IPS-NIHi11 (cell line): ENCODE measurements around the gene SPNS3.

Source experiments
- DNase-seq: peaks from one replicate; pipeline ENCODE4 v3.0.0; 2012; ENCODE audit warnings: mixed read lengths, low spot score

The SPNS3 gene

GRCh38 chr17:4488989-4489595, 55.4 kb downstream of the SPNS3 start:
- peak; percentile 54 for DNase-seq

DNA sequence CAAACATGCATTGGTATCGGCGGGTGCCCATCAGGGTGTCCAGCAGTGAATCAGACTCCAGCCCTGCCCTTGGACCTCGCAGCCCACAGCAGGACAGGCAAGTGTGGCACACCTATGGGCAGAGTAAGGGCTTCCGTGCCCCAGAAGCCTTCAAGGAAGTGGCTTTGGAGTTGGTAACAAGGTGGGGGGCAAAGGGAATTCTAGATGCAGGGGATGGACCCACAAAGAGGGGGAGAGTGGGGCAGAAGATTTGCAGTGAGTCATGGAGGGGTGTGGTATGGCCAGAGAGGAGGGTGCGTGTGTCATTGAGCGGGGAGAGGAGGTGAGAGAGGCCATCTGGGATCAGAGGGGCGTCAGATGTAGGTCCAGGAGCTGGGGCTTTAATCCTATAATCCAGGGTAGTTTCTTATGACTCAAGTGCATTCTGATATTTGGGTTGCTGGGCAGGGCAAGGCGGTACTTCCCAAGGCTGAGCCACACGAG, 56.4 kb downstream of the SPNS3 start:
- no peak for DNase-seq

DNA sequence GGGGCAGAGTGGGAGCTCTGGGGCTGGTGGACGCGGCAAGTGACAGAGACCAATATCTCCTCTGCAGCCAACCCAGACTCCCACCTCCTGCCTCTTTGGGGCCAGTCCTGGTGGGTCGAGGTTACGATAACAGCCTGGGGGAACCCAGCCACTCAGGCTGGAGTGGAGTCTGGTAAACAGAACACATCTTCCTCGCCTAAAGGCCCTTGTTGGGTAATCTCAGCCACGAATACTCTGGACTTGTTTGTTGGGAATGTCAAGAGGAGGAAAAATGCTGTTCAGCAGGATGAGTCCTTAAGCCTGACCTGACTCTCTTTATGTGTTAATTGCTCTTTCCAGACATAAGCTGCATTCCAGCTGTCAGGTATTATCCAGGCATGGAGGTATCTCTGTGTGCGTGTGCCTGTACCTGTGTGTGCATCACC, 56.9 kb downstream of the SPNS3 start:
- DNase-seq, result no peak

- peak; percentile 92 for DNase-seq
Measured at GRCh38 chr17:4492721-4493561, 59.2 kb downstream of the SPNS3 start.

GRCh38 chr17:4497101-4497824, 63.5 kb downstream of the SPNS3 start:
- DNase-seq, result no peak

DNA sequence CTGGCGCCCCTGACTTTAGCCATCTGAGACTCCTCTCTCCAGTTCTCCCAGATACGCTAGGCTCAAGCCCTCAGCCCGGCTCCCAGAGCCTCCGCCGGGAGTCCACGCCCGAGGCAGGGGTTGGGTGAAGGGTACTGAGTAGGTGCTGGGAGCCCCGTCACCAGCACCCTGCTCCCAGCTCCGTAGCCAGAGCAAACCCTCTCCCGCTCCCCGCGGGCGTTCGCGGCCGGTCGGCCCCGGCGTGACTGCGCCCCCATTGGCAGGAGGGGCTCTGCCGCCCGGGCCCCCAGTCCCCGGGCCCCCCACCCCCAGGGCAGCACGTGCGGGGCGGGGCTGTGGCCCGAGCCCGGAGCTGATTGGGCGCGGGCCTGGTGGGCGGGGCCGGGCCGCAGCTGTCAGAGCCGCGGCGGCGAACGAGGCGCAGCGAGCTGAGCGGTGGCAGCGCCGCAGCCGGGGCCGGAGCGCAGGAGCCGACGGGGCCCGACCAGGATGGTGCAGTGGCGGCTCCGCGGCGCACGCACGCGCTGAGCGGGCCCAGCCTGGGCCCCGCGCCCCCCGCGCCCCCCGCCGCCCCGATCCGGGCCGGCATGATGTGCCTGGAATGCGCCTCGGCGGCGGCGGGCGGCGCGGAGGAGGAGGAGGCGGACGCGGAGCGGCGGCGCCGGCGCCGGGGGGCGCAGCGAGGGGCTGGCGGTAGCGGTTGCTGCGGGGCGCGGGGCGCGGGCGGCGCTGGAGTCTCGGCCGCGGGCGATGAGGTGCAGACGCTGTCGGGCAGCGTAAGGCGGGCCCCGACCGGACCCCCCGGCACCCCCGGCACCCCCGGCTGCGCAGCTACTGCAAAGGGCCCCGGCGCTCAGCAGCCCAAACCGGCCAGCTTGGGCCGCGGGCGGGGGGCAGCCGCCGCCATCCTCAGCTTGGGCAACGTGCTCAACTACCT, 65.0 kb downstream of the SPNS3 start, which contains the start of gene SPNS2:
SPNS2 (plus strand) TSS at position 421 of the 937 bp plus-strand sequence; CDS start at position 588, 167 bp downstream.
- DNase-seq, result peak; percentile 98

DNA sequence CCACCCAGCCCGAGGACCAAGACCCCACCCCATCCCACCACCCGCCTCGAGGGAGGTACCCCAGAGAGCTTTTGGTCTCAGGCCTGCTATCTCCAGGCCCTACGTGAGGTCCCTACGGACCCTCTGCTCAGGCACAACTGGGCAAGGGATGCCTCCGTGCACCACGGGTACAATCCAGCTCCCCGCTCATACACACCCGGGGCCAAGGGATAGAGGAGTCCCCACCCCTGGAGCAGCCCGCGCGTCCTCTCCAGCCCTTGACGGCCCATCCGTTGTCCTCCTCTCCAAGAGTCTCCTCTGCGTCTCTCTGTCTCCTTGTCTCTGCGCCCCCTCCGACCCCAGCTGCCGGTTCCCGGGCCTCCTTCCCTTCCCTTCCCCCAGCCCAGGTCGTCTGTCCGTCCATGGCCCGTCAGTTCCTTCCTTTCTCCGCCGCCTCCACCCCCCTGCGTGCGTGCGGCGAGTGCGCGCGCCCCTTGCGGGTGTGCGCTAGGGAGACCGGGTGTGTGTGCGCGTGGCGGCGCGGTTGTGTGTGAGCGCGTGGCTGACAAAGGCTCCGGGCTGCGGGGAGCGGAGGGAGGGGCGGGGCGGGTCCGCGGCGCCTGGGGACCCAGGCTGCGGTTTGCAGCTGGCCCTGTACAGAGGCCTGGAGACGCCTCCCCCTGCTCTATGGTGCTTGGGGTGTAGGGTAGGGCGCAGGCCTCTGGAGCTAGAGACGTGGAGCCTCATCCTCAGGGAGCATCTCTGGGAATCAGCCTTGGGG, 65.9 kb downstream of the SPNS3 start:
- peak; percentile 59 for DNase-seq

DNA sequence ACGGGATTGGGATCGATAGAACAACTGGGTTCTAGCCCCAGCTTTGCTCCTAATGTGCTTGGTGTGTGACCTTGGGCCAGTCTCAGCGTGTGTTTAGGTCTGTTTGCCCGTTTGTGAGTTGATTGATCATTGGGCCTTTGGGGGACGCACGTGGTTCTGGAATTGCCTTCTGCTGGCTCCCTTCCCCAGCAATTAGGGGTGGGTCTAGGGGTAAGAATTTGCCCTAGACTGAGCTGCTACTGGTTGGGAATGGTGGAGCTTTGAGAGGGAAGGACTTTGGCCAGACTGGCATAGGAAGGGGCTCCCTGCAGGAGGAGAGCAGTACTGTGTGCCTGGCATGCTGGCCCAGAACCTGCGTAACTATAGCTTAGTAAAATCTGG, 66.4 kb downstream of the SPNS3 start:
- DNase-seq, result no peak

DNA sequence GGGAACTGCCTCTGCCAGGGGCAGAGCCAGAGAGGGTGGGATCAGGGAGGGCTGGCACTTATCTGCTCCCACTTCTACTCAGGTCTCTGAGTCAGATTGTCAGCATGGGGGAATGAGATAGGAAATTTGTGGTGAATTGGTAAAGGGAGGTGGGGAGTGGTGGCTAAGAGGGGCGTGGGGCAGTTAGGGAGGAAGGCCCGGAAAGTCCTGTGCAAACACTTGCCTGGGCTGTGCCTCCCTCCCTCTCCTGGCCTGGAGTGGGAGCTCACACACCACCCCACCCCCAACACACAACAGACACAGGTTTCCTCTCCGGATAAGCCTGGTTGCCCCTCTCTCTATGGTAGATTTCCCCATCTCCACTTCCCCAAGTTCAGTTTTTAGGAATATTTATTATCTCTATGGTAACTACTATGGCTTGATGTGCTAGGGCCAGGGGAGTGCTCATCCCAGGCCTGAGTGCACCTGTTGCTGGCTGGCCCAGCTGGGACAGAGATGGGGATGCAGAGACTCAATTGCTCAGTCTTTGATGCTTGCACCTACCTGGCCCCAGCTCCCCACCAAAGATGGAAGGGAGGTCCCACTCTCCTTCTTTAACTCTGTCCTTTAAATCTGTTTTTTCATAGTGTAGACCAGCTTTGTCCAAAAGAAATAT, 67.7 kb downstream of the SPNS3 start:
- no peak for DNase-seq

- no peak for DNase-seq
Measured at GRCh38 chr17:4502466-4503154, 68.9 kb downstream of the SPNS3 start.

DNA sequence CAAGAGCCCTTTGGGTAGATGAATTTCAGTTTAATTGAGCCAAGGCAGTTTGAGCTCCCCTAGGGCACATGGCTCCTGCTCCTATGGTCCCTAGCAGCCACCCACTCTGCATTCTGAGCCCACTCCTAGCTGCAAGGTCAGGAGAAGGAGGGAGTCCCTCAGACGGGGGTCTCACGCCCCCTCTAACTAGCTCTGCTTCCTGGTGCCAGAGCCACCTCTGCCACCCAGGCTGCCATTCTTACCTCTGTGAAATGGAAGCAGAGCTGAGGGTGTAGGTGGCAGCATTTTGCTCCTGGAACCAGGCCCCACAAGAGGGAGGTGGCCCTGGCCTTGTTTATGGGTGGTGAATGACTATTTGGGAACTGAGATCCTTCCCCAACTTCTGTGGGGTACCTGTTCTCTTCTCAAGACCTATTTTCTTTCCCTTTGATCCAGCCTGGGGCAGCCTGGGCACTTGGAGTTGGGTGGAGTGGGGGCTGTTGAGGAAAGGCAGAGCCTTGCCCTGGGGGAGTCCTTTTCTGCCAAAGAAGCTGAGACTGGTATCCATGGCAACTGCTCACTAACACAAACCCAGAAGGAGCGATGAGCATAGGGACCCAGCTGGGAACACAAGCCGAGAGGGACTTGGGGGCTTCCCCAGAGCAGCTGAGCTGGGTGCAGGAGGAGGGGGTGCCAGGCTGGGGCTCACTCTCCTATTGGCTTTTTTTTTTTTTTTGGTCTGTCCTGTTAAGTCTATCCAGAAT, 69.7 kb downstream of the SPNS3 start:
- DNase-seq, result no peak

DNA sequence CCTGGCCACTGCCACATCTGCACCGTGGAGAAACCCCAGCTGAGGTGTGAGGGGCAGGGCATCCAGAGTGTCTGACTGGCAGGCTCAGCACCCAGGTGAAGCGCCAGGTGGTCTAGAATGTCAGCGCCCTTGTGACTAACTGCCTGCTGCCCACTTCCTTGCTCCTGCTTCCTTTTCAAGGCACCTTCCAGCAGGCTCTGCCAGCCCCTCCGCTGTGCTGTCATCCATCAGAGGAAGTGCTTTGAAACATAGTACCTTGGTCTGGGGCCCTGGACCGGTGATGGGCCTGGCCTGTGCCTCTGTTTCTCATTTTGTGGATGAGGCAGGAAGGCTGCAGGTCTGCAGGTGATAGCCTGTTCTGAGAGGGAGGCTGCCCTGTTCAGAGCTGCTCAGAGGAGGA, 70.4 kb downstream of the SPNS3 start:
- no peak for DNase-seq

GRCh38 chr17:4505187-4505586, 71.4 kb downstream of the SPNS3 start:
- no peak for DNase-seq

DNA sequence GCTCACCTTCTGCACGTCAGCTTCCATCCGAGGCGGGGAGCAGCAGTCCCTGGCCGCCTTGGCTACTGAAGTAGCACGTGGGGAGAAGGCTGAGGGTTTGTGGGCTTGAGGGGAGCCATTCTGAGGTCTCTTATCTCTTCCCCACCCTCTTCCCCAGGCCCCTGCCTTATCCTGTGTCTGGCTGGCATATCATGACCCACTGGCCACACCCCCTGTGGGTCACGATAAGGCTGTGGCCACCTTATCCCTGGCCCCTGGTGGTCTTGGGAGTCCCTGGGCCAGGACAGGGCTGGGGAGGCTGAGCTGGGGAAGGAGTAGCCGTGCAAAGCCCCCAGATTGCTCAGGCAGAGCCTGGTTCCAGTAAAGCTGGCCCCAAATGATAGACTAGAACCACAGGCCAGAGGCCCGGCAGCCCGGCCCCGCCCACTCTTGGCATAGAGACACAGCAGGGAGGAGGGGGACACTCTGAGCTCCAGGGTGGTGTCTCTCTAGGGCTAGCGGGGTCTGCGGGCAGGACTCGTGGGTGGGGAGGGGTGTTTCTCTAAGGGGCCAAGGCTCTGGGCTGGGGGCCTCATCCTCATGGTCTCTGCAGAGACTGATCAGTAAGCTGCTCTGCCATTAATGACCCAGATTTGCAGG, 72.6 kb downstream of the SPNS3 start:
- DNase-seq, result no peak

DNA sequence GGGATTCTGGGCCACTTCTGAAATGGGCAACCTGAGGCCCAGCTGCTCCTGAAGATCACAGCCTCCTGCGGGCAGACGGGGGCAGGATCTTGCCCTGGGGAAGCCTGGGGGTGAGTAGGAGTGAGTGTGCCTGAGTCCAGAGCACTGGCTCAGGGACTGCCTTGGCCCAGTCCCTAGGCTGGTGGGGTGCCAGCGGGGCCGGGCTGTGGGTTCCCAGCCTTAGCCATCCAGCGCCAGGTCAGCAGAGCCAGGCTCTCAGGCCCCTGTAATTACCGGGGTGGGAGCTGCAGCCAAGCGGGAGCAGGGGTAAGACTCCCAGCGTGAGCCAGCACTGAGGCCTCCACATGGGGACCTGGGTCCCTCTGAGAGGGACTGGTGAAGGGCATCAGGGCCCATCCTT, 73.2 kb downstream of the SPNS3 start:
- DNase-seq, result no peak

GRCh38 chr17:4507361-4508111, 73.8 kb downstream of the SPNS3 start:
- DNase-seq, result no peak

DNA sequence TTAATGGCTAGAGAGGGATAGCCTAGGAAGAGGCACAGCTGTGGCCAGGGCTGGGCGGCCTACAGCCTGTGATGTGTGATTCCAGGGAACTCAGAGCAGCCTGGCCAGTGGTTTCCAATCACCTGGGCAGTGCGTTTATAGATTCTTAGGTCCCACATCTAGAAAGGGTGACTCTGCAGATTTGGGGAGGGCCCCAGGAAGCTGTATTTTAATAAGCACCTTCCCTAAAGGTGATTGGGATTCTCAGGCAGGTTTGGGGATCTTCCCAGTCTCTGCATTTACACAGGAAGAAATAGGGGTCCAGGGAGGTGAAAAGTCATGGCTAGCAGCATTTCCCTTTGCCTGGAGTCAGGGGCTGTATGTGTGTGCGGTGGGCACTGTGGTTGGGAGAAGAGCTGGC, 74.5 kb downstream of the SPNS3 start:
- no peak for DNase-seq

GRCh38 chr17:4509401-4509800, 75.7 kb downstream of the SPNS3 start:
- DNase-seq, result no peak
